ENCODE data around the gene SSTR3. TPM values are rescaled to one million over a fixed set of nuclear protein-coding genes. Genes with fewer than 3 reads are reported as not detected.
A peak's percentile ranks its signal among the peaks of the same experiment; 100 is the strongest.

Gene SSTR3
- total and polyA plus RNA-seq, 3 donors from 2014 or later = 26.8 to 54.4 (median 40.1) TPM

DNA sequence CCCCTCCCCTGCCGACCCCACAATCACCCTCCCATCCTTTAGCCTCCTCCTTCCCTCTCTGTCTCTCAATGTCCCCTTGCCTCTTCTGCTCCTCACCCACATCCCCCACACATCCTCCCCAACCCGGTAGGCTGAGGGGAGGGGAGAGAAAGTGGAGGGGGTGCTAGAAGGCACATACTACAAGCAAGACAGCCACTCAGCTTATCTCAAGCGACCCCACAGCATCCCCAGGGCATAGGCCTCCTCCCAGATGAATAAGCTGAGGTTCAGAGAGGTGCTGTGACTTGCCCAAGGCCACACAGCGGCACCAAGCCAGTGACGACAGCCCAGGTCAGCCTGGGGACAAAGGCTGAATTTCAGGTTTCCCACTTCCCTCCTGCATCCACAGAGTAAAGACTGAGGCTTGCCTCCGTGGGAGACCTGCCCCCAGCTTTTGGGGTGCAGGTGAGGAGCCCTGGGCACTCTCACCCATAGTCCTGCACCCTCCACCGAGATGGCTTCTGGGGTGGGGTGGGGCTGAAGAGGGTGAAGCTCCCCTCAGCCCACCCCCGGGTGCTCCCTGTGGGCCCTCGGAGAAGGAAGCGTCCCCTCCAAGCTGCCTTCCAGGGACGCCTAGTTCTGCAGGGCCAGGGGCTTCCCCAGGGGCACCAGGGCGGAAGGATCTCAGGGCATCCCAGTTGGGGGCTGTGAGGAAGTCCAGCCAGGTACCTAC is 31.3 kb upstream of the SSTR3 start:
- H3K4me1 ChIP-seq = no peaks in the 10 kb centered on the region
- no peaks in the 10 kb centered on the region for H3K27me3 ChIP-seq
- H3K36me3 ChIP-seq (ENCODE audit: low read depth, missing control alignments) = no peaks in the 10 kb centered on the region
- WGBS, 2 donors = 43 to 54% methylated on average over 4 to 10 of the region's 12 CpGs
- intact Hi-C loops (cut with DNase I; ENCODE audit: low total_unique reads) = no loop called here
- DNase-seq = no peak
- TF ChIP-seq POLR2A (IDR thresholded peaks at IDR 0.05) = no peak
- TF ChIP-seq, protein P1, sequence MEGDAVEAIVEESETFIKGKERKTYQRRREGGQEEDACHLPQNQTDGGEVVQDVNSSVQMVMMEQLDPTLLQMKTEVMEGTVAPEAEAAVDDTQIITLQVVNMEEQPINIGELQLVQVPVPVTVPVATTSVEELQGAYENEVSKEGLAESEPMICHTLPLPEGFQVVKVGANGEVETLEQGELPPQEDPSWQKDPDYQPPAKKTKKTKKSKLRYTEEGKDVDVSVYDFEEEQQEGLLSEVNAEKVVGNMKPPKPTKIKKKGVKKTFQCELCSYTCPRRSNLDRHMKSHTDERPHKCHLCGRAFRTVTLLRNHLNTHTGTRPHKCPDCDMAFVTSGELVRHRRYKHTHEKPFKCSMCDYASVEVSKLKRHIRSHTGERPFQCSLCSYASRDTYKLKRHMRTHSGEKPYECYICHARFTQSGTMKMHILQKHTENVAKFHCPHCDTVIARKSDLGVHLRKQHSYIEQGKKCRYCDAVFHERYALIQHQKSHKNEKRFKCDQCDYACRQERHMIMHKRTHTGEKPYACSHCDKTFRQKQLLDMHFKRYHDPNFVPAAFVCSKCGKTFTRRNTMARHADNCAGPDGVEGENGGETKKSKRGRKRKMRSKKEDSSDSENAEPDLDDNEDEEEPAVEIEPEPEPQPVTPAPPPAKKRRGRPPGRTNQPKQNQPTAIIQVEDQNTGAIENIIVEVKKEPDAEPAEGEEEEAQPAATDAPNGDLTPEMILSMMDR (IDR thresholded peaks at IDR 0.05) = no peak
- no peak overlapping the region for H3K4me3 ChIP-seq
- no peak overlapping the region for H3K27ac ChIP-seq
- H3K9me3 ChIP-seq = no peaks in the 10 kb centered on the region

DNA sequence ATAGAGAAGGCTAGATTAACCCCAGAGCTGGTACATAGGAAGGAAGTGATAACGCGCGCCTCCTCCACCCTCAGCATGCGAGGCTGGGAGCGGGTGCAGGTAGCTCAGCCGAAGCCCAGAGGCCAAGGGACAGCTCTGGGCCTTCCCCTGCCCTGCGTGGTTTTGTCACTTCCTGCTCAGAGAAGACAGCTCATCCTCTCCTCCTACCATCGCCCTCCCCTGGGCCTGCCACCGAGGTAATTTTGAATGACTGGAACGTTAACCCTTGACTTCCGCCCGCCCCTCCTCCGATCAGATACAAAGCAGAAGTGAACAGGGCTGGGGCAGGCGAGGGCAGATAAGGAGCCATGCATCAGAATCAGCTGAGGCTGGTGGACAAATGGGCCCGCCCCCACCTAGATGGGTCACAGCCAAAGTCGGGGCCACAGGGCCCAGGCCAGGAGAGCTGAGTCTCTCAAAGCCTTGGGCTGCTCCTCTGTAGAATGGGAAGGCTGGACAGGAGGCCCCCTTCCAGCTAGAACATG is 30.2 kb upstream of the SSTR3 start:
- Histone ChIP-seq H3K27me3 (no peaks in the 10 kb centered on the region), H3K4me3 (no peak overlapping the region), H3K27ac (no peak overlapping the region), H3K9me3 (no peaks in the 10 kb centered on the region), H3K36me3 (ENCODE audit: low read depth, missing control alignments) (no peaks in the 10 kb centered on the region), H3K4me1 (no peaks in the 10 kb centered on the region)
- DNase-seq = peak; percentile 47
- no peak for TF ChIP-seq POLR2A (IDR thresholded peaks at IDR 0.05)
- TF ChIP-seq, protein P1 (IDR thresholded peaks at IDR 0.05) = no peak
- WGBS, 2 donors = 67 to 68% methylated on average over 10 to 16 of the region's 16 CpGs
- intact Hi-C loops (cut with DNase I; ENCODE audit: low total_unique reads) = no loop called here

DNA sequence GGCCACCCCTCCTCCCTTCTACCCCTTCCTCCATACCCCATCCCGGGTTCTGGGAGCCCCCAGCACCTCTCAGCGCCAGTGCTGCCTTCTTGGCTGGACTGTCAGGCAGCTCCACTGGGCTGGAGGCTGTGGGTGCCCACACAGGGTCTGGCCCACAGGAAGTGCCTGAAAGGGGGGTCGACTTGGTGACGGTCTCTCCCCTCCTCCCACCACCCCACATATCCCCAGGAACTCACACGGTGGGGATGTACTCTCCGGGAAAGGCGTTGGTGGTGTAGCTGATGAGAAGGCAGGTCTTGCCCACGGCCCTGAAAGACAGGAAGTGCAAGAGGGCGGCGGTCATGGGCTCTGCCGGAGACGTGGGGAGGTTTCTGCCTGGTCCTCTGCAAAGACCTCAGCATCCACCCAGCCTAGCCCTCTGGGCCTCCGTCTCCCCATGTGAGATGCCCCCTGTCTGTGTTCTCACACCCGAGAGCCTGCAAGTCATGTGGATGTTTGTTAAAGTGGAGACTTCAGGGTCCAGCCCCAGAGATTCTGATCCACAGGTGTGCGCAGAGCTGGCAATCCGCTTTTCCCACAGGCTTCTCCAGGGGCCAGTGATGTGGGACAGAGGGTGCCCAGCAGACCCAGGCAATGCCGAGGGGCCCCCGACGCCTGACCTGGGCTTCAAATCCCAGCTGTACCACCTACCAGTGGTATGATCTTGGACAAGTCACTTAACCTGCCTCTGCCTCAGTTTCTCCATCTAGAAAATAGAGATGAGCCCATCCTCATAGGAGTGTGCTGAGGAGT is 29.3 kb upstream of the SSTR3 start:
- intact Hi-C loops (cut with DNase I; ENCODE audit: low total_unique reads) = no loop called here
- H3K4me3 ChIP-seq = no peak overlapping the region
- no peaks in the 10 kb centered on the region for H3K36me3 ChIP-seq (ENCODE audit: low read depth, missing control alignments)
- TF ChIP-seq POLR2A (IDR thresholded peaks at IDR 0.05) = no peak
- TF ChIP-seq, protein P1 (IDR thresholded peaks at IDR 0.05) = no peak
- H3K27me3 ChIP-seq = no peaks in the 10 kb centered on the region
- H3K4me1 ChIP-seq = no peaks in the 10 kb centered on the region
- 68 to 77% methylated on average over 16 to 19 of the region's 19 CpGs for WGBS, 2 donors
- H3K27ac ChIP-seq = no peak overlapping the region
- DNase-seq = no peak
- no peaks in the 10 kb centered on the region for H3K9me3 ChIP-seq

DNA sequence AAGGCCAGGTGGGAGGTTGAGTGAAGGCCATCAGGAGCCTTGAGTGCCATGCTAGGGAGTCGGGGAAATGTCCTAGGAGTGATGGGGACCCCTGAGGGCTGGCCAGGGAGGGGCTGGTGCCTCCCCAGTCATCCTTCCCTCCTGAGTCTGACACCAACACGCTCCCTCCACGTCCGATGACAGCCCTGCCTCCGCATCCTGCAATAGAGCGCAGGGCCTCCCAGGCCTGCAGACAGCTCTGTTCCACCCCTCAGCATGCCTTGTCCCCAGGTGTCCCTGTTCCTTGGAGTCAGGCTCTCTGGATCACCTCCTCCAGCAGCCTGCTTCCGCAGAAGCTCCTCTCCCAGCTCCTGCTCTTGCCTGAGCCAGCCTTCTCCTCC is 28.7 kb upstream of the SSTR3 start:
- Histone ChIP-seq H3K9me3 (no peaks in the 10 kb centered on the region), H3K4me3 (no peak overlapping the region), H3K27ac (no peak overlapping the region), H3K27me3 (no peaks in the 10 kb centered on the region), H3K36me3 (ENCODE audit: low read depth, missing control alignments) (no peaks in the 10 kb centered on the region), H3K4me1 (no peaks in the 10 kb centered on the region)
- TF ChIP-seq POLR2A (IDR thresholded peaks at IDR 0.05) = no peak
- TF ChIP-seq, protein P1 (IDR thresholded peaks at IDR 0.05) = no peak
- no peak for DNase-seq
- intact Hi-C loops (cut with DNase I; ENCODE audit: low total_unique reads) = no loop called here
- WGBS, 2 donors = 86 to 93% methylated on average over 7 of the region's 7 CpGs

All from testis (tissue), 3 donors.